SK-N-SH (cell line): ENCODE results near the gene TIMELESS.

Source experiments
- RXRA ChIP-seq: IDR thresholded peaks from 2 replicates; pipeline ENCODE4 v1.4.0; 2012; ENCODE audit warnings: low read depth, mild to moderate bottlenecking, borderline replicate concordance
- SIN3A ChIP-seq: IDR thresholded peaks from 2 replicates; pipeline ENCODE4 v1.6.1; 2012; ENCODE audit warnings: low read depth, mild to moderate bottlenecking, low read length, moderate library complexity, borderline replicate concordance
- TF ChIP-seq, protein P1 (sequence below): fragments of 200-600 bp; sonication (generic); IDR thresholded peaks from 2 replicates; pipeline ENCODE4 v1.6.1; 2017; ENCODE audit warnings: antibody characterized with exemption, mild to moderate bottlenecking, moderate library complexity

DNA sequence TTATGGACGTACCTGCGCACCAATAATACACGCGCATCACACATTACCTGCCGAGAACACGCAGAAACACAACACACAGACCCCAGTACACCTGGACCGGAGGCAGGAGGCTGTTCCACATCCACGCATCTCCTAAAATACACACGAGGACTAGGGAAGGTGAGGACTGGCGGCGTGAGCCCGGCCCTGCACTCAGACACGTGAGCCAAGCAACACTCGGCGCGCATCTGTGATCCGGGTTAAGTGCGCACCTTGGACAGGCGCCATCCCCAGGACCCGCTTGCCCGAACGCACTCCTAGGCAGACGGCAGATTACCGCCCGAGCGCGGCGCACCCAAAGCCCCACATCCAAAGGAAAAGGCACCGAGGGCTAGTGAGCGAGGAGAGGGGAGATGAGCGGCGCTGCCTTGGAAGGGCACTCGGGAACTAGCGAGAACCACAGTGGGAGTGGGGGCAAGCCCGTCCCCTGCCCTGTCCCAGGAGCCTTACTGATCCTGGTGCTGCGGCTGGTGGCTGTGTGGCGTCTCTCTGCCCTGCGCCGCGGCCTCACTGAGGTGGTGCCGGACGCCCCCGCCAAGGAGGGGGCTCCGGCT lies 38.3 kb upstream of the TIMELESS start:
- TF ChIP-seq, protein P1, sequence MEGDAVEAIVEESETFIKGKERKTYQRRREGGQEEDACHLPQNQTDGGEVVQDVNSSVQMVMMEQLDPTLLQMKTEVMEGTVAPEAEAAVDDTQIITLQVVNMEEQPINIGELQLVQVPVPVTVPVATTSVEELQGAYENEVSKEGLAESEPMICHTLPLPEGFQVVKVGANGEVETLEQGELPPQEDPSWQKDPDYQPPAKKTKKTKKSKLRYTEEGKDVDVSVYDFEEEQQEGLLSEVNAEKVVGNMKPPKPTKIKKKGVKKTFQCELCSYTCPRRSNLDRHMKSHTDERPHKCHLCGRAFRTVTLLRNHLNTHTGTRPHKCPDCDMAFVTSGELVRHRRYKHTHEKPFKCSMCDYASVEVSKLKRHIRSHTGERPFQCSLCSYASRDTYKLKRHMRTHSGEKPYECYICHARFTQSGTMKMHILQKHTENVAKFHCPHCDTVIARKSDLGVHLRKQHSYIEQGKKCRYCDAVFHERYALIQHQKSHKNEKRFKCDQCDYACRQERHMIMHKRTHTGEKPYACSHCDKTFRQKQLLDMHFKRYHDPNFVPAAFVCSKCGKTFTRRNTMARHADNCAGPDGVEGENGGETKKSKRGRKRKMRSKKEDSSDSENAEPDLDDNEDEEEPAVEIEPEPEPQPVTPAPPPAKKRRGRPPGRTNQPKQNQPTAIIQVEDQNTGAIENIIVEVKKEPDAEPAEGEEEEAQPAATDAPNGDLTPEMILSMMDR, result no peak
- TF ChIP-seq RXRA, result no peak
- TF ChIP-seq SIN3A, result no peak
